NCI-H748 (cell line): ENCODE data around the gene HMX2.
A peak's percentile ranks its signal among the peaks of the same experiment; 100 is the strongest.

Source experiments
- DNase-seq: peaks from one replicate; lab custom pipeline; 2025; ENCODE audit not compliant: unreplicated experiment; lab: John Stamatoyannopoulos, UW

Gene HMX2

GRCh38 chr10:123136806-123137642 is 10.9 kb upstream of the HMX2 start:
- DNase-seq, result no peak

GRCh38 chr10:123139165-123139520 is 8.8 kb upstream of the HMX2 start:
- peak; percentile 40 for DNase-seq

GRCh38 chr10:123139521-123140163 is 8.3 kb upstream of the HMX2 start:
- peak; percentile 91 for DNase-seq

GRCh38 chr10:123140164-123140982 is 7.6 kb upstream of the HMX2 start:
- peak; percentile 71 for DNase-seq

- no peak for DNase-seq
Measured at GRCh38 chr10:123140983-123141390, 6.9 kb upstream of the HMX2 start.

- DNase-seq, result no peak
Measured at GRCh38 chr10:123141791-123142700, 5.9 kb upstream of the HMX2 start.

GRCh38 chr10:123142701-123143161 is 5.2 kb upstream of the HMX2 start:
- no peak for DNase-seq

- no peak for DNase-seq
Measured at GRCh38 chr10:123143162-123143824, 4.6 kb upstream of the HMX2 start.

- DNase-seq, result no peak
Measured at GRCh38 chr10:123143825-123144168, 4.1 kb upstream of the HMX2 start.

- no peak for DNase-seq
Measured at GRCh38 chr10:123144697-123145541, 3.0 kb upstream of the HMX2 start.

GRCh38 chr10:123145542-123146012 is 2.4 kb upstream of the HMX2 start:
- no peak for DNase-seq

- peak; percentile 3 for DNase-seq
Measured at GRCh38 chr10:123146013-123146893, 1.7 kb upstream of the HMX2 start.

GRCh38 chr10:123146894-123147634 is 872 bp upstream of the HMX2 start:
- DNase-seq, result no peak

GRCh38 chr10:123148414-123149161 is 652 bp downstream of the HMX2 start:
- DNase-seq, result peak; percentile 51

GRCh38 chr10:123149162-123149567 is 1.2 kb downstream of the HMX2 start:
- DNase-seq, result no peak

- DNase-seq, result peak; percentile 67
Measured at GRCh38 chr10:123149568-123150270, 1.8 kb downstream of the HMX2 start.
